ENCODE results near the gene CTSH. TPM values are rescaled to one million over a fixed set of nuclear protein-coding genes. Genes with fewer than 3 reads are reported as not detected.

The CTSH gene
- total and polyA plus RNA-seq, 2 of the 13 experiments (the other 11 are each of a cell fraction or from before 2014, with no cell fraction given): 265 to 653 TPM

DNA sequence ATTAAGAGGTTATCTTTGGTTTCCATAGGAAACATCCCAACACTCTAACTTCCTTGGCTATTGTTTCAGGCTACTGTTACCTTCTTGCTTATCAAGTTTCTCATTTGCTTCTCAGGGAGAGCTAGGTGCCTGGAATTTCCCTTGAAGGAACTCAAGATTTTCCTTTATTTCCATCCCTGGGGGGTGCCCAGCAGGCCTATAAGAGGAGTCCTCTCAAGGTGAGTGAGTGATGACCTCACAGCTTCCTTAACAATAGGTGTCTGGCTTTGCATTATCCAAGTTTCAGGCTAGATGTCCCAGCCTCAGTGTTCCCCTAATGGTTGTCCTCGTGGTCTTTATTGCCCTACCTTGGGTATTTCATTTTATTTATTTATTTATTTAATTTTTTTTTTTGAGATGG, 12.1 kb upstream of the CTSH start (continued):
- TF ChIP-seq, protein P1, sequence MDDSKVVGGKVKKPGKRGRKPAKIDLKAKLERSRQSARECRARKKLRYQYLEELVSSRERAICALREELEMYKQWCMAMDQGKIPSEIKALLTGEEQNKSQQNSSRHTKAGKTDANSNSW (CRISPR knock-in tag; IDR thresholded peaks at IDR 0.05; ENCODE audit: borderline replicate concordance): no peak
- TF ChIP-seq SMARCC2 (IDR thresholded peaks at IDR 0.05): no peak
- no peak for TF ChIP-seq ZNF24 (IDR thresholded peaks at IDR 0.05)
- TF ChIP-seq, protein P2, sequence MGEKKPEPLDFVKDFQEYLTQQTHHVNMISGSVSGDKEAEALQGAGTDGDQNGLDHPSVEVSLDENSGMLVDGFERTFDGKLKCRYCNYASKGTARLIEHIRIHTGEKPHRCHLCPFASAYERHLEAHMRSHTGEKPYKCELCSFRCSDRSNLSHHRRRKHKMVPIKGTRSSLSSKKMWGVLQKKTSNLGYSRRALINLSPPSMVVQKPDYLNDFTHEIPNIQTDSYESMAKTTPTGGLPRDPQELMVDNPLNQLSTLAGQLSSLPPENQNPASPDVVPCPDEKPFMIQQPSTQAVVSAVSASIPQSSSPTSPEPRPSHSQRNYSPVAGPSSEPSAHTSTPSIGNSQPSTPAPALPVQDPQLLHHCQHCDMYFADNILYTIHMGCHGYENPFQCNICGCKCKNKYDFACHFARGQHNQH (CRISPR knock-in tag; IDR thresholded peaks at IDR 0.05): no peak
- no peak for TF ChIP-seq NCOA5 (CRISPR knock-in tag; IDR thresholded peaks at IDR 0.05)
- TF ChIP-seq ZNF160 (CRISPR knock-in tag; IDR thresholded peaks at IDR 0.05): no peak
- no peak for TF ChIP-seq ZNF441 (CRISPR knock-in tag; IDR thresholded peaks at IDR 0.05; ENCODE audit: borderline replicate concordance)
- no peak for TF ChIP-seq RNF2 (conservative IDR thresholded peaks at IDR 0.05; ENCODE audit: low read depth)
- TF ChIP-seq, protein P3, sequence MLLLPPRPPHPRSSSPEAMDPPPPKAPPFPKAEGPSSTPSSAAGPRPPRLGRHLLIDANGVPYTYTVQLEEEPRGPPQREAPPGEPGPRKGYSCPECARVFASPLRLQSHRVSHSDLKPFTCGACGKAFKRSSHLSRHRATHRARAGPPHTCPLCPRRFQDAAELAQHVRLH (CRISPR knock-in tag; IDR thresholded peaks at IDR 0.05; ENCODE audit: borderline replicate concordance, low read depth): no peak

- Histone ChIP-seq H3K4me3 (replicated peaks in 1 of 3; ENCODE audit: insufficient read depth in 1 of 3, low read depth in 2 of 3, low read length in 3 of 3) (no peak overlapping the region), H2AFZ (ENCODE audit: low read length) (no peak overlapping the region), H3K27ac (ENCODE audit: extremely low read length, insufficient read depth, low read length) (no peak overlapping the region), H3K79me2 (ENCODE audit: insufficient read depth, low read length) (no peaks in the 10 kb centered on the region), H3K4me1 (ENCODE audit: insufficient read depth, low read length) (peaks cover 40% of the 10 kb centered on the region), H3K27me3 (ENCODE audit: control insufficient read depth in 1 of 2, insufficient read depth in 2 of 2, low read length in 2 of 2) (no peaks in the 10 kb centered on the region; a peak in 1 of 5 replicates), H4K20me1 (ENCODE audit: insufficient read depth, low read length) (no peaks in the 10 kb centered on the region), H3K4me2 (ENCODE audit: low read depth, low read length) (no peak overlapping the region), H3K9ac (ENCODE audit: insufficient read depth, low read depth, low read length) (no peak overlapping the region), H3K9me3 (ENCODE audit: low read length) (no peaks in the 10 kb centered on the region), H3K36me3 (replicated peaks in 1 of 2; ENCODE audit: control insufficient read depth in 1 of 2, insufficient read depth in 2 of 2, low read length in 2 of 2) (no peaks in the 10 kb centered on the region)
- ChIA-PET POLR2A (no interaction called here), CTCF (ENCODE audit: low intra/inter-chr PET ratio, low total read pairs) (no interaction called here)
- 87% methylated on average over 5 of the region's 5 CpGs for WGBS (ENCODE audit: low lambda C conversion rate)
- in situ Hi-C loops (cut with HindIII; ENCODE audit: extremely low pct_ligation_motif_present, low pct_unique_long_range_greater_than_20kb): no loop called here
- FAIRE-seq: no peak
- no TSS peak for BruUV-seq (replicated peaks)
- TF ChIP-seq, protein P4, sequence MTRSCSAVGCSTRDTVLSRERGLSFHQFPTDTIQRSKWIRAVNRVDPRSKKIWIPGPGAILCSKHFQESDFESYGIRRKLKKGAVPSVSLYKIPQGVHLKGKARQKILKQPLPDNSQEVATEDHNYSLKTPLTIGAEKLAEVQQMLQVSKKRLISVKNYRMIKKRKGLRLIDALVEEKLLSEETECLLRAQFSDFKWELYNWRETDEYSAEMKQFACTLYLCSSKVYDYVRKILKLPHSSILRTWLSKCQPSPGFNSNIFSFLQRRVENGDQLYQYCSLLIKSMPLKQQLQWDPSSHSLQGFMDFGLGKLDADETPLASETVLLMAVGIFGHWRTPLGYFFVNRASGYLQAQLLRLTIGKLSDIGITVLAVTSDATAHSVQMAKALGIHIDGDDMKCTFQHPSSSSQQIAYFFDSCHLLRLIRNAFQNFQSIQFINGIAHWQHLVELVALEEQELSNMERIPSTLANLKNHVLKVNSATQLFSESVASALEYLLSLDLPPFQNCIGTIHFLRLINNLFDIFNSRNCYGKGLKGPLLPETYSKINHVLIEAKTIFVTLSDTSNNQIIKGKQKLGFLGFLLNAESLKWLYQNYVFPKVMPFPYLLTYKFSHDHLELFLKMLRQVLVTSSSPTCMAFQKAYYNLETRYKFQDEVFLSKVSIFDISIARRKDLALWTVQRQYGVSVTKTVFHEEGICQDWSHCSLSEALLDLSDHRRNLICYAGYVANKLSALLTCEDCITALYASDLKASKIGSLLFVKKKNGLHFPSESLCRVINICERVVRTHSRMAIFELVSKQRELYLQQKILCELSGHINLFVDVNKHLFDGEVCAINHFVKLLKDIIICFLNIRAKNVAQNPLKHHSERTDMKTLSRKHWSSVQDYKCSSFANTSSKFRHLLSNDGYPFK (CRISPR knock-in tag; IDR thresholded peaks at IDR 0.05; ENCODE audit: borderline replicate concordance): 0 out of 2 replicates have a peak, but pooled peaks have one; percentile 40
- TF ChIP-seq ZNF10 (CRISPR knock-in tag; IDR thresholded peaks at IDR 0.05; ENCODE audit: borderline replicate concordance, low read depth) (no peak), SATB2 (CRISPR knock-in tag; IDR thresholded peaks at IDR 0.05) (no peak)
- no peak for ATAC-seq
- intact Hi-C loops (cut with micrococcal nuclease; ENCODE audit: unreplicated experiment): no loop called here
- no peak for DNase-seq (ENCODE audit: low spot score)
Observed at GRCh38 chr15:78955355-78955754, 10.5 kb upstream of the CTSH start.
